Astrocyte (in vitro differentiated cells and primary cell): Measurements from ENCODE around the gene TMEM9. TPM values are rescaled to one million over a fixed set of nuclear protein-coding genes. Genes with fewer than 3 reads are reported as not detected.

Source experiments
- DNase-seq: peaks from one replicate; pipeline ENCODE4 v3.0.0-alpha.2; 2010; ENCODE audit warnings: low read depth
- FAIRE-seq: peaks from 2 replicates; lab custom pipeline; 2011; peaks lifted over from hg19 to GRCh38; lab: Jason Lieb, UNC
- H2AFZ ChIP-seq: 2 replicates; pipeline ENCODE4 v1.6.0; 2012; ENCODE audit warnings: low read depth, low read length, inconsistent platforms
- H3K27ac ChIP-seq: 2 replicates; pipeline ENCODE4 v1.5.1; 2011; ENCODE audit warnings: low read depth, low read length, inconsistent platforms
- H3K27me3 ChIP-seq: 2 replicates; pipeline ENCODE4 v1.6.0; 2011; ENCODE audit warnings: low read length, inconsistent platforms; ENCODE audit not compliant: insufficient read depth
- H3K36me3 ChIP-seq: 2 replicates; pipeline ENCODE4 v1.5.1; 2011; ENCODE audit warnings: low read length, inconsistent platforms; ENCODE audit not compliant: insufficient read depth
- H3K4me1 ChIP-seq: 2 replicates; pipeline ENCODE4 v1.5.1; 2011; ENCODE audit warnings: low read length, inconsistent platforms; ENCODE audit not compliant: insufficient read depth
- H3K4me2 ChIP-seq: 2 replicates; pipeline ENCODE4 v1.6.0; 2012; ENCODE audit warnings: low read length, inconsistent platforms
- H3K4me3 ChIP-seq: 2 replicates; pipeline ENCODE4 v1.5.1; 2011; ENCODE audit warnings: low read depth, mild to moderate bottlenecking, low read length, inconsistent platforms; ENCODE audit not compliant: insufficient read depth
- H3K79me2 ChIP-seq: 2 replicates; pipeline ENCODE4 v1.6.0; 2012; ENCODE audit warnings: mild to moderate bottlenecking, low read length, inconsistent platforms; ENCODE audit not compliant: insufficient read depth
- H3K9ac ChIP-seq: 2 replicates; pipeline ENCODE4 v1.6.0; 2012; ENCODE audit warnings: mild to moderate bottlenecking, low read length, inconsistent platforms
- H3K9me3 ChIP-seq: 2 replicates; pipeline ENCODE4 v1.5.1; 2012; ENCODE audit warnings: low read depth, mild to moderate bottlenecking, low read length, inconsistent platforms; ENCODE audit not compliant: insufficient read depth
- H4K20me1 ChIP-seq: 2 replicates; pipeline ENCODE4 v1.6.0; 2012; ENCODE audit warnings: low read length, inconsistent platforms; ENCODE audit not compliant: insufficient read depth
- H3K27ac Mint-ChIP-seq: one replicate; pipeline ENCODE4 v1.8.0; 2021; ENCODE audit warnings: mild to moderate bottlenecking, mixed read lengths; ENCODE audit not compliant: unreplicated experiment
- H3K27me3 Mint-ChIP-seq: one replicate; pipeline ENCODE4 v1.8.0; 2021; ENCODE audit warnings: low read depth, mixed read lengths; ENCODE audit not compliant: unreplicated experiment
- H3K36me3 Mint-ChIP-seq: one replicate; pipeline ENCODE4 v1.8.0; 2021; ENCODE audit warnings: low read depth, mixed read lengths; ENCODE audit not compliant: unreplicated experiment
- H3K4me1 Mint-ChIP-seq: one replicate; pipeline ENCODE4 v1.8.0; 2021; ENCODE audit warnings: low read depth, mixed read lengths; ENCODE audit not compliant: unreplicated experiment
- H3K4me3 Mint-ChIP-seq: one replicate; pipeline ENCODE4 v1.8.0; 2021; ENCODE audit warnings: mild to moderate bottlenecking, moderate library complexity, mixed read lengths; ENCODE audit not compliant: unreplicated experiment
- H3K9me3 Mint-ChIP-seq: one replicate; pipeline ENCODE4 v1.8.0; 2021; ENCODE audit warnings: mild to moderate bottlenecking, mixed read lengths; ENCODE audit not compliant: unreplicated experiment
- EZH2 ChIP-seq: IDR thresholded peaks from 2 replicates; pipeline ENCODE4 v1.6.1; 2012; ENCODE audit warnings: mild to moderate bottlenecking, low read length, inconsistent platforms; ENCODE audit not compliant: insufficient read depth
- total RNA-seq: library from RNA; stranded (reverse); gene quantifications from 2 replicates; pipeline ENCODE4 v1.2.1, GENCODE V29; 2021
- TF ChIP-seq, protein P1 (sequence below): IDR thresholded peaks from 2 replicates; pipeline ENCODE4 v1.5.1; 2011; ENCODE audit warnings: low read depth, mild to moderate bottlenecking, inconsistent platforms, low read length, moderate library complexity; ENCODE audit not compliant: insufficient read depth

The TMEM9 gene
- total RNA-seq, 1 donor from 2014 or later: 88.1 TPM

DNA sequence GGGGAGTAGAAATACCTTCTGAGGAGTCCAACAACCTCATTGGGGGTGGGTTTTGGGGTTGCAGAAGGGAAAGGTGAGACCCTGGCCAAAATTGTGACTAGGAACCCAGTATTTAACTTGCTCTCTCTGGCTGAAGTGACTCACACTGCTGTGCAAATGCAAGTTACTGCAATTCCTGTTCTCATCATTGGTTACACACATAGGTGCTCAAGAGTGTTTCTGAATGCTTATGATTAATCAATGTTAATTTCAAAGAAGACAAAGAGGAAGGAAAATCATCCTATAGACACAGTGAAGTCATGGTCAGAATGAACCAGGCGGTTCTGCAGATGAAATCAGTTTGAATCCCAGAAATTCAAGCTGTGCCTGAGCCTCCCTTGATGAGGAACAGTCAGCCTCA, 30.4 kb downstream of the TMEM9 start:
- Mint-ChIP-seq H3K27ac (no peak overlapping the region), H3K27me3 (peaks cover 48% of the 10 kb centered on the region), H3K4me1 (peaks cover 11% of the 10 kb centered on the region), H3K4me3 (no peak overlapping the region), H3K36me3 (no peaks in the 10 kb centered on the region), H3K9me3 (no peaks in the 10 kb centered on the region)
- Histone ChIP-seq H3K79me2 (no peaks in the 10 kb centered on the region), H3K4me2 (no peak overlapping the region), H3K9me3 (no peaks in the 10 kb centered on the region), H3K27me3 (peaks cover 41% of the 10 kb centered on the region), H3K9ac (no peak overlapping the region), H3K36me3 (no peaks in the 10 kb centered on the region), H4K20me1 (no peaks in the 10 kb centered on the region), H2AFZ (no peak overlapping the region), H3K4me1 (peaks cover 8% of the 10 kb centered on the region), H3K27ac (no peak overlapping the region), H3K4me3 (no peak overlapping the region)
- TF ChIP-seq, protein P1, sequence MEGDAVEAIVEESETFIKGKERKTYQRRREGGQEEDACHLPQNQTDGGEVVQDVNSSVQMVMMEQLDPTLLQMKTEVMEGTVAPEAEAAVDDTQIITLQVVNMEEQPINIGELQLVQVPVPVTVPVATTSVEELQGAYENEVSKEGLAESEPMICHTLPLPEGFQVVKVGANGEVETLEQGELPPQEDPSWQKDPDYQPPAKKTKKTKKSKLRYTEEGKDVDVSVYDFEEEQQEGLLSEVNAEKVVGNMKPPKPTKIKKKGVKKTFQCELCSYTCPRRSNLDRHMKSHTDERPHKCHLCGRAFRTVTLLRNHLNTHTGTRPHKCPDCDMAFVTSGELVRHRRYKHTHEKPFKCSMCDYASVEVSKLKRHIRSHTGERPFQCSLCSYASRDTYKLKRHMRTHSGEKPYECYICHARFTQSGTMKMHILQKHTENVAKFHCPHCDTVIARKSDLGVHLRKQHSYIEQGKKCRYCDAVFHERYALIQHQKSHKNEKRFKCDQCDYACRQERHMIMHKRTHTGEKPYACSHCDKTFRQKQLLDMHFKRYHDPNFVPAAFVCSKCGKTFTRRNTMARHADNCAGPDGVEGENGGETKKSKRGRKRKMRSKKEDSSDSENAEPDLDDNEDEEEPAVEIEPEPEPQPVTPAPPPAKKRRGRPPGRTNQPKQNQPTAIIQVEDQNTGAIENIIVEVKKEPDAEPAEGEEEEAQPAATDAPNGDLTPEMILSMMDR: no peak
- no peak for TF ChIP-seq EZH2
- DNase-seq (no peak), FAIRE-seq (no peak)

DNA sequence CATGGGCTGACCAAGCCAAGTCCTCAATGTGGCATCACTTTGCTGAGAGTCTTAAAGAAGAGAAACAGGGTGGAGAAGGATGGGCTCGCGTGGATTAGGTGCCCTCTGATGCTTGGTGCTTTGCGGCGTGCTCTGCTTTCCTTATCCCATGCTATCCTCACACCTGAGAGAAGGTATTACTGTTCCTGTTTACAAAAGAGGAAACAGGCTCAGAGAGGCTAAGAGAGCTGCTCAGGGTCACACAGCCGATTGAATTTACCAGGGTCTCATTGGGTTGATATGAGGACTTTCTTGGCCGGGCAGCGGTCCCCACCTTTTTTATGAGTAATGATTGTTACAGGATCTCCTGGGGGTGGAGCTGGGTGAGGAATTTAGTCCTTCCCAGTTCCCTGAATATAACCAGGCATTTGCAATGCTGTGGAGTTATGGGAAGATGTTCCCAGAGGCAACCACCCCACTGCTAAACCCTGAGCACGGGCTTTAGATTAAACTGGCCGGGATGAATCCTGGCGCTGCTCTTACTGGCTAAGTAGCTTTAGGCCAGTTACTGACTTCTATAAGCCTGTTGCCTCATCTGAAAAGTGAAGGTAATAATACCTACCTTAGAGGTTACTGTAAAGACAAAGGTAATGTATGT, 31.8 kb downstream of the TMEM9 start:
- DNase-seq (no peak), FAIRE-seq (no peak)
- peaks cover 47% of the 10 kb centered on the region for H3K27me3 ChIP-seq
- no peaks in the 10 kb centered on the region for H3K36me3 ChIP-seq
- no peaks in the 10 kb centered on the region for H3K9me3 Mint-ChIP-seq
- TF ChIP-seq EZH2: no peak
- TF ChIP-seq, protein P1: no peak
- H3K4me3 Mint-ChIP-seq: no peak overlapping the region
- no peak overlapping the region for H3K4me2 ChIP-seq
- no peak overlapping the region for H3K9ac ChIP-seq
- H3K9me3 ChIP-seq: no peaks in the 10 kb centered on the region
- H2AFZ ChIP-seq: no peak overlapping the region
- H4K20me1 ChIP-seq: no peaks in the 10 kb centered on the region
- H3K27ac ChIP-seq: no peak overlapping the region
- H3K27ac Mint-ChIP-seq: no peak overlapping the region
- no peaks in the 10 kb centered on the region for H3K79me2 ChIP-seq
- peaks cover 49% of the 10 kb centered on the region for H3K27me3 Mint-ChIP-seq
- H3K36me3 Mint-ChIP-seq: no peaks in the 10 kb centered on the region
- no peak overlapping the region for H3K4me3 ChIP-seq
- H3K4me1 ChIP-seq: peaks cover 8% of the 10 kb centered on the region
- peaks cover 5% of the 10 kb centered on the region for H3K4me1 Mint-ChIP-seq
